Chondrocyte (in vitro differentiated cells): ENCODE measurements around the gene MBLAC1. TPM values are rescaled to one million over a fixed set of nuclear protein-coding genes. Genes with fewer than 3 reads are reported as not detected.

Experiments used
- DNase-seq: peaks from one replicate; pipeline ENCODE4 v3.0.0; 2021; ENCODE audit warnings: mixed read lengths, low spot score
- H3K27ac Mint-ChIP-seq: one replicate; pipeline ENCODE4 v1.8.0; 2021; ENCODE audit warnings: mild to moderate bottlenecking, moderate library complexity, mixed read lengths; ENCODE audit not compliant: unreplicated experiment
- H3K27me3 Mint-ChIP-seq: 2 replicates; pipeline ENCODE4 v1.8.0; 2021; ENCODE audit warnings: low read depth, mixed read lengths
- H3K36me3 Mint-ChIP-seq: 2 replicates; pipeline ENCODE4 v1.8.0; 2021; ENCODE audit warnings: low read depth, mixed read lengths
- H3K4me1 Mint-ChIP-seq: 2 replicates; pipeline ENCODE4 v1.8.0; 2021; ENCODE audit warnings: low read depth, mild to moderate bottlenecking, mixed read lengths
- H3K4me3 Mint-ChIP-seq: one replicate; pipeline ENCODE4 v1.8.0; 2021; ENCODE audit warnings: mild to moderate bottlenecking, moderate library complexity, mixed read lengths; ENCODE audit not compliant: unreplicated experiment
- H3K9me3 Mint-ChIP-seq: 2 replicates; pipeline ENCODE4 v1.8.0; 2021; ENCODE audit warnings: low read depth, mixed read lengths
- CTCF ChIP-seq: fragments of 200-600 bp; sonication (generic); IDR thresholded peaks from 2 replicates; pipeline ENCODE4 v1.5.0; 2021; ENCODE audit warnings: antibody characterized with exemption, mild to moderate bottlenecking, moderate library complexity
- total RNA-seq: library from RNA; stranded (reverse); gene quantifications from 3 replicates; pipeline ENCODE4 v1.2.1, GENCODE V29; 2021

Gene MBLAC1
- total RNA-seq, 1 donor from 2014 or later = 1.7 TPM

DNA sequence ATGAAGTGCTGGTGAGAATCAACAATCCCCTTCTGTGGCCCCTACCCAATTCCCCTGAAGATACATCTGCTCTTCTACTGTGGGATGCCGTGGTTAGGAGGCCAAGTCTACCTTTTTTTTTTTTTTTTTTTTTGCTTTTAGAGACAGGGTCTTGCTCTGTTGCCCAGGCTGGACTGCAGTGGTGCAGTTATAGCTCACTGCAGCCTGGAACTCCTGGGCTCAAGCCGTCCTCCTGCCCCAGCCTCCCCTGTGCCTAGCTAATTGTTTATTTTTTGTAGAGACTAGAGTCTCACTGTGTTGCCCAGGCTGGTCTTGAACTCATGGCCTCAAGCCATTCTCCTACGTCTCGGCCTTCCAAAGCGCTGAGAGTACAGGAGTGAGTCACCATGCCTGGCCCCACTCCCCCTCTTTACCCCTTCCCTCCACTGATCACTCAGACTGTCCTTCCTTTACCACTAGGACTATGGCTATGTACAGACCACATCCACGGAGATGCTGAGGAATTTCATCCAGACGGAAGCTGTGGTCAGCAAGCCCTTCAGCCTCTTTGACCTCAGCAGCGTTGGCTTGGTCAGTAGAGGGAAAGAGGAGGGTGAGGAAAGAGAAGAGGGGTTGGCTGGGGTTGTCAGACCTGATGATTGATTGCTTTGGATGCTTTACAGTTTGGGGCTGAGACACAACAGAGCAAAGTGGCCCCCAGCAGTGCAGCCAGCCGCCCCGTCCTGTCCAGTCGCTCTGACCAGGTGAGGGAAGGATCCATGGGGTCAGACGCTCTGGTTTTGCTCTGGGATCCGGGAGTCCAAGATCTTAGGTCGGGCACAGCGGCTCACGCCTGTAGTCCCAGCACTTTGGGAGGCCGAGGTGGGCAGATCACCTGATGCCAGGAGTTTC, 23.6 kb upstream of the MBLAC1 start:
- Mint-ChIP-seq H3K9me3 (no peaks in the 10 kb centered on the region), H3K27me3 (no peaks in the 10 kb centered on the region), H3K4me1 (peaks cover 37% of the 10 kb centered on the region), H3K27ac (peak overlapping the region; percentile 53), H3K4me3 (peak overlapping the region; percentile 93), H3K36me3 (peaks cover 28% of the 10 kb centered on the region)
- no peak for TF ChIP-seq CTCF
- no peak for DNase-seq

GRCh38 chr7:100105534-100105933, 21.2 kb upstream of the MBLAC1 start:
- Mint-ChIP-seq H3K27me3 (no peaks in the 10 kb centered on the region), H3K9me3 (no peaks in the 10 kb centered on the region), H3K36me3 (peaks cover 22% of the 10 kb centered on the region), H3K27ac (peak overlapping the region; percentile 27), H3K4me3 (no peak overlapping the region), H3K4me1 (peaks cover 17% of the 10 kb centered on the region)
- TF ChIP-seq CTCF = no peak
- no peak for DNase-seq

DNA sequence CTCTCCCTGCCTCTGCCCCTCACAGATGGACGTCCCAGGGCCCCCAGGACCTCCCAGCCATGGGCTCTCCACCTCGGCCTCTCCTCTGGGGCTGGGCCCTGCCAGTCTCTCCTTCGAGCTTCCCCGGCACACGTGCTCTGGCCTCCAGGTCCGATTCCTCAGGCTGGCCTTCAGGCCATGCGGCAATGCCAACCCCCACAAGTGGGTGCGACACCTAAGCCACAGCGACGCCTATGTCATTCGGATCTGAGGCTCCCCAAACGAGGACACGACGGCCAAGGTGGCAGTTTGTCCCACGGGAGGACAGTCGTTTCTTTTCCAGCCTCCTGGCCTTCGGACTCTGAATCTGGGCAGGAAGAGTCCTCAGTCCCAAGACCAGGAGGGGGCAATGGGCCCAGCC, 20.1 kb upstream of the MBLAC1 start:
- H3K4me3 Mint-ChIP-seq = no peak overlapping the region
- peaks cover 30% of the 10 kb centered on the region for H3K36me3 Mint-ChIP-seq
- no peak overlapping the region for H3K27ac Mint-ChIP-seq
- no peaks in the 10 kb centered on the region for H3K27me3 Mint-ChIP-seq
- peaks cover 17% of the 10 kb centered on the region for H3K4me1 Mint-ChIP-seq
- no peaks in the 10 kb centered on the region for H3K9me3 Mint-ChIP-seq
- TF ChIP-seq CTCF = no peak
- no peak for DNase-seq

DNA sequence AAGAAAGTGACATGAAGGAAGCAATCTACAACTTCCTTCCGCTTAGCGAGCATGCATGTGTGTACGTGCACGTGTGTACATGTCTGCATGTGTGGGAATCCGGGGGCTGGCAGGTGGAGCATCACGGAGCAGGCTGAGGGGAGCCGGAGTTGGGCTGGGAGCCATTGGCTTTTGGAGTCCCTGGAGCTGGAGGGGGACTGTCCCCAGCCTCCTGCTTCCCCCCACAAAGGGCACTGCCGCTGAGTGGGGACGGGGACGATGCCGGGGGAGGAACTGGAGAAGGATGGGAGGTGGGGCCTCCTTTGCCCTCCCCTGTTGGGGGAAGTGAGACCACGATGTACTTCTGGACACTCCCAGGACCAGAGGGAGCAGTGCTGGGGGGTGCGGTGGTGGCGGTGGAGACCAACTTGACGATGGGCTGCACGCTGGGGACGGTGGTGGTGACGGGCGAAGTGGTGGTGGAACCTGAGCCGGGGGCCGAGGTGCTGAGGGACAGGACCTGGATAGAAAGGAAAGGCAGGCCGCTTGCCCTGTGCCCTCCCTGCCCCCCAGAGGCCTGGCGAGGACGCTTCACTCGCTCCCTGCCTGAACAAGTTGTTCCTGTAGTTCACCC, 19.5 kb upstream of the MBLAC1 start:
- Mint-ChIP-seq H3K9me3 (no peaks in the 10 kb centered on the region), H3K4me1 (peaks cover 16% of the 10 kb centered on the region), H3K4me3 (no peak overlapping the region), H3K36me3 (peaks cover 30% of the 10 kb centered on the region), H3K27me3 (no peaks in the 10 kb centered on the region), H3K27ac (no peak overlapping the region)
- DNase-seq = no peak
- no peak for TF ChIP-seq CTCF

DNA sequence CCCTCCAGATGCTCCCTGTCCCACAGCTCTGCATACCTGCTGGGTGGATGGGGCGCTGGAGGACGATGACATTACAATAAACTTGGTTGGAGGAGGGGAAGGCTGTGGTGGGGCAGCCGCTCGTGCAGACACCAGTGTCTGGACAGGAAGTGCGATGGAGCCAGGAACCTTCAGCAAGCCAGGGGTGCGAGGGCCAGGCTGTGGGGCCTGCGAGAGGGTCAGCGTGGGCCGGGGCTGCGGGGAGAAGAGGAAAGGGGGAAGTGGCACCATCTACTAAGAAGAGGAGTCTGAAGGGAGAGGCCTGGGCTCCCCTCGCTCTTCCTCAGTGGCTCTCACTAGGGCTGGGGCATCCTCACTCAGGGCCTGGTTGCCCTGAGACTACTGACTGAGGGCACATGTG, 18.9 kb upstream of the MBLAC1 start:
- no peak for DNase-seq
- TF ChIP-seq CTCF = no peak
- H3K36me3 Mint-ChIP-seq = peaks cover 33% of the 10 kb centered on the region
- H3K27ac Mint-ChIP-seq = no peak overlapping the region
- no peak overlapping the region for H3K4me3 Mint-ChIP-seq
- peaks cover 9% of the 10 kb centered on the region for H3K4me1 Mint-ChIP-seq
- H3K27me3 Mint-ChIP-seq = no peaks in the 10 kb centered on the region
- H3K9me3 Mint-ChIP-seq = no peaks in the 10 kb centered on the region
